Epithelial cell of esophagus (primary cell): Measurements from ENCODE around the gene ROBO3.

Source experiments
- DNase-seq: peaks from one replicate; pipeline ENCODE4 v3.0.0; 2010; ENCODE audit warnings: low read depth
- H3K4me3 ChIP-seq: 2 replicates; pipeline ENCODE4 v1.5.1; 2011; ENCODE audit warnings: mild to moderate bottlenecking, low read length, control low read depth
- TF ChIP-seq, protein P1 (sequence below): IDR thresholded peaks from 2 replicates; pipeline ENCODE4 v1.5.1; 2011; ENCODE audit warnings: low read depth, mild to moderate bottlenecking, low read length, control low read depth, inconsistent platforms; ENCODE audit not compliant: insufficient read depth; ENCODE audit errors: missing control alignments

The ROBO3 gene

DNA sequence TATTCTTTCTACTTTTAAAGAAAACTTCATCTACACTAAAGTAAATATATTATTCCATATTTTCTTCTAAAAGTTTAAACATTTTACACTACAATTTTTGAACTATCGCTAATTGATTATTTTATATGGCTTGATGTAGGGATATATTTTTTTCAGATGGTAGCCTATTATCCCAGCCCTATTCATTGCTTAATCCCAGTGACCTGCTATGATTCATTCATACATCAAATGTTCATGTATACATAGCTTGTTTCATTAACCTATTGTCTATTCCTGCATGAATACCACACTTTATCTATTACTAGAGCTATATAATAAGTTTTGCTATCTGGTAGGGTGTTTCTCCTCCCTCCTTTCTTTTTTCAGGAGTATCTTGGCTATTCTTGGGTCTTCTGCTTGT is 37.4 kb downstream of the ROBO3 start:
- peak; percentile 67 for DNase-seq
- no peak overlapping the region for H3K4me3 ChIP-seq
- TF ChIP-seq, protein P1, sequence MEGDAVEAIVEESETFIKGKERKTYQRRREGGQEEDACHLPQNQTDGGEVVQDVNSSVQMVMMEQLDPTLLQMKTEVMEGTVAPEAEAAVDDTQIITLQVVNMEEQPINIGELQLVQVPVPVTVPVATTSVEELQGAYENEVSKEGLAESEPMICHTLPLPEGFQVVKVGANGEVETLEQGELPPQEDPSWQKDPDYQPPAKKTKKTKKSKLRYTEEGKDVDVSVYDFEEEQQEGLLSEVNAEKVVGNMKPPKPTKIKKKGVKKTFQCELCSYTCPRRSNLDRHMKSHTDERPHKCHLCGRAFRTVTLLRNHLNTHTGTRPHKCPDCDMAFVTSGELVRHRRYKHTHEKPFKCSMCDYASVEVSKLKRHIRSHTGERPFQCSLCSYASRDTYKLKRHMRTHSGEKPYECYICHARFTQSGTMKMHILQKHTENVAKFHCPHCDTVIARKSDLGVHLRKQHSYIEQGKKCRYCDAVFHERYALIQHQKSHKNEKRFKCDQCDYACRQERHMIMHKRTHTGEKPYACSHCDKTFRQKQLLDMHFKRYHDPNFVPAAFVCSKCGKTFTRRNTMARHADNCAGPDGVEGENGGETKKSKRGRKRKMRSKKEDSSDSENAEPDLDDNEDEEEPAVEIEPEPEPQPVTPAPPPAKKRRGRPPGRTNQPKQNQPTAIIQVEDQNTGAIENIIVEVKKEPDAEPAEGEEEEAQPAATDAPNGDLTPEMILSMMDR: no peak

DNA sequence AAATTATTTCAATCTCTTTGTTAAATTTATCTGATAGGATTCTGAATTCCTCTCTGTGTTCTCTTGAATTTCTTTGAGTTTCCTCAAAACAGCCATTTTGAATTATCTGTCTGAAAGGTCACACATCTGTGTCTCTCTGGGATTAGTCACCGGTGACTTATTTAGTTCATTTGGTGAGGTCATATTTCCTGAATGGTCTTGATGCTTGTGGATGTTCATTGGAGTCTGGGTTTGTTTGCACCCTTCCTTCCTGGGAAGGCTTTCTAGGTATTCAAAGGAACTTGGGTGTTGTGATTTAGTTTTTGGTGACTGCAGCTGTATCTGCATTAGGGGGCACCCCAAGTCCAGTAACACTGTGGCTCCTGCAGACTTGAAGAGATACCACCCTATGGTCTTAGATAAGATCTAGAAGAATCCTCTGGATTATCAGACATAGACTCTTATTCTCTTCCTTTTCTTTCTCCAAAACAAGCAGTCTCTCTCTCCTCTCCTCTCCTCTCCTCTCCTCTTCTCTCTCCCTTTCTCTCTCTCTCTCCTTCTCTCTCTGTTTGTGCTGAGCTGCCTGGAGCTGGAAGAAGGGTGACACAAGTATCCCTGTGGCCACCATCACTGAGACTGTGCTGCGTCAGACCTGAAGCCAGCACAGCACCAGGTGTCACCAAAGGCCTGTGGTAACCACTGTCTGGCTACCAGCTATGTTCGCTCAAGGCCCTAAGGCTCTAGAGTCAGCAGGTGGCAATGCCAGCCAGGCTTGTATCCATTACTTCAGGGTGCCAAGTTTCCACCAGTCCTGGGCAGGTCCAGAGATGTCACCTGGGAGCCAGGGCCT is 50.5 kb downstream of the ROBO3 start:
- no peak for DNase-seq
- TF ChIP-seq, protein P1: no peak
- no peak overlapping the region for H3K4me3 ChIP-seq

DNA sequence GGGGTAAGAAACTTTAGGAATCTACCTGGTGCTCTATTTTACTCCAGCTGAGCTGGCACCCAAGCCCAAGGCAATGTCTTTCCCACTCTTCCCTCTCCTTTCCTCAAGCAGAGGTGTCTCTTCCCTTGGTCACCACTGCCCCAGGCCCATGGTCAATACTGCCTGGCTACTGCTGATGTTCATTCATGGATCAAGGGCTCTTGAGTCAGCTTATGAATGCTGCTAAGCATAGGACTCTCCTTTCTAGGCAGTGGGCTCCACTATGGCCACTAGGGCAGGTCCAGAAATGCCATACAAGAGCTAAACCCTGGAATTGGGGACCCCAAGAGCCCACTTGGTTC is 51.1 kb downstream of the ROBO3 start:
- no peak for DNase-seq
- TF ChIP-seq, protein P1: no peak
- no peak overlapping the region for H3K4me3 ChIP-seq

DNA sequence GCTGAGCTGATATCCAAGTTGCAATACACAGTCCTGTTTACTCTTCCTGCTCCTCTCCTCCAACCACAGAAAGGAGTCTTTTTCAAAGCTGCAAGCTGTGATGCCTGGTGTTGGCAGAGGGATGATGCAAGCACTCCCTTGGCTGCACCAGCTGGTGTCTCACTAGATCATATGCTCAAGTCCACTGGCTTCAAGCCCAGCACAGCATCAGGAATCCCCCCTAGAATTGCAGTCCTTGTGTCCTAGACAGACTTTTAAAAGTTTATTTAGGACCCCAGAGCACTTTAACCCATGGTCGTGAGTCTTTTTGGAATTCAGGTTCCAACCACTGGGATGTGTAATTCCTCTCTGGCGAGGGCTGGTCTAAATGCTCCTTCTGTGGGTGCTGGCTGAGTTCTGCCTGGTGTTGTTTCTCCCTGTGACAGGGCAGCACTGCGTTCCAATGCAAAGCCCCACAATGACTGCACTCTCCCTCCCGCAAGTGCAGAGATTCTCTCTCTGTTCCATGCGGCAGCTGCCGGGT is 51.9 kb downstream of the ROBO3 start:
- DNase-seq: no peak
- TF ChIP-seq, protein P1: no peak
- no peak overlapping the region for H3K4me3 ChIP-seq

DNA sequence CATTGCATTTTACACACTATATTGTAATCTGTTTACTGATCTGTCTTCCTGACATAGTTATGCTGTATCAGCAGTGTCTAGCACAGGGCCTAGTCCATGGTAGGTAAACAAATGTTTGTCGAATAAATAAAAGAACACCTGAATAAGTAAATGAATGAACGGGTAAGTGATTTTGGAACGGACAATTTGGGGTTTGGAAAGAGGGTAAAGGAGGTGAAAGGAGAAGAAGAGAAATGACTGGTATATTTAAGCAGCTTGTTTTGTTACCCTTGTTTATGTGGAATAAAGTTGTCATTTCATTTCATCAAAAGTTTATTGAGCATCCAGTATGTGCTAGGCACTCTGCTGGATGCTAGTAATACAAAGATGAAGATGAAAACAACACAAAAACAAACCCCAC is 53.7 kb downstream of the ROBO3 start, which contains the start of gene HEPN1:
HEPN1 (plus strand) TSS at position 301 of the 400 bp plus-strand sequence.
- TF ChIP-seq, protein P1: no peak
- H3K4me3 ChIP-seq: no peak within 1 kb of the TSS
- DNase-seq: no peak

DNA sequence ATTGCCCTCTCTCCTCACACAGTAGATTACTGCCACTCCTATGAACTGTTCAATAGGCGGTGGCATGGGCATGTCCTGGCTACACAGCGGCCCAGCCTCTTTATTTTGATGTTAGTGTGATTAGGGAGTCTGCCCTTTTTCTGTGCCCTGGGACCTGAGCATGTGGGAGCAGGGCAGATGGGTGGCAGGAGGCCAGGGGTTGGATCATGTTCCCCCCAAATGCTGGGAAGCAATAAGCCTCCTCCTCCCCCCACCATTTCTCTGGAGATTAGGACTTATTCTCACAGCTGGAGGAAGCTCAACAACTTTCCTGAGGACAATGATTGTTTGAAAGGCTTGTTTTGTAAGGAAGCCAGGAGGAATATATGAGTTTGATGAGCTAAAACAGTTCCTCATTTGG is 54.7 kb downstream of the ROBO3 start:
- TF ChIP-seq, protein P1: no peak
- no peak for DNase-seq
- no peak overlapping the region for H3K4me3 ChIP-seq

DNA sequence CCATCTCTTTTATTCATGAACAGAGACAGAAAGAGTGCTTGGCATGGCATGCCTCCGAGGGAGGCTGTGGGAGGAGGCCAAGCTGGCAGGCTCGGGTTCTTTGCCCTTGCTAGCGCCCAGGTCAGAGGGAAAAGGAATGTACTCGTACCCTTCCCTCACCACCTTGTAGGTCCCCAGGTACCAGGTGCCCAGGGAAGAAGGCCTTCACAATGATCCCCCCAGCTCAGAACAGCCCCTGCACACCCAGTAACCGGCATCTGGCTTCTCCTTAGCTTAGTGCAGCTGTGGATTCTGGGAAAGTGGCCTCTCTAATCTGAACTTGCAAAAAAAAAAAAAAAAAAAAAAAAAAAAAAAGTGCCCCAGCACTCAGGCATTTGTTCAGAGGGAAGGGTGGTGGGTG is 55.1 kb downstream of the ROBO3 start:
- DNase-seq: no peak
- H3K4me3 ChIP-seq: no peak overlapping the region
- TF ChIP-seq, protein P1: no peak
